OCI-LY1 (cell line): ENCODE measurements around the gene SAP30L.

Experiments
- EZH2 ChIP-seq: fragments of 200-600 bp; sonication (generic), shearing (Covaris generic); IDR thresholded peaks from 2 replicates; pipeline ENCODE4 v1.8.0; 2017; ENCODE audit warnings: borderline replicate concordance, mixed run types, mild to moderate bottlenecking, antibody characterized with exemption, low read length, moderate library complexity, mixed read lengths
- TF ChIP-seq, protein P1 (sequence below): fragments of 200-600 bp; sonication (generic), shearing (Covaris generic); IDR thresholded peaks from 2 replicates; pipeline ENCODE4 v1.5.1; 2017; ENCODE audit warnings: mild to moderate bottlenecking, antibody characterized with exemption, low read length, moderate library complexity, mixed read lengths

DNA sequence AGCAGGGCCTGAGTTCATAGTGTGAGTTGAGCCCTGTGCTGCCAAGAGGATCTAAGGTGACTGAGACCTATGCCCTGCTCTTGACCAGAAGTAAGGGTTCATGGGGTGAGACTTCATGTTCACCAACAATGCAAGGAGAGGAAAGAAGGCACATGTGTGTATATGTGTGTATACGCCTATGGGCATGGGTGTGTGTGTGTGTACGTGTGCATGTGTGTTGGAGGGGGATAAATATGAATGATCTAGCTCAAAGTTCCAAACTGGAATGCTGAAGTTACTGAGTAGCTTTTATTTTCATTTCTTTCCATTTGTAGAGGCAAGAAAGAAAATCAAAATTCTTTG lies 57.9 kb downstream of the SAP30L start:
- TF ChIP-seq, protein P1, sequence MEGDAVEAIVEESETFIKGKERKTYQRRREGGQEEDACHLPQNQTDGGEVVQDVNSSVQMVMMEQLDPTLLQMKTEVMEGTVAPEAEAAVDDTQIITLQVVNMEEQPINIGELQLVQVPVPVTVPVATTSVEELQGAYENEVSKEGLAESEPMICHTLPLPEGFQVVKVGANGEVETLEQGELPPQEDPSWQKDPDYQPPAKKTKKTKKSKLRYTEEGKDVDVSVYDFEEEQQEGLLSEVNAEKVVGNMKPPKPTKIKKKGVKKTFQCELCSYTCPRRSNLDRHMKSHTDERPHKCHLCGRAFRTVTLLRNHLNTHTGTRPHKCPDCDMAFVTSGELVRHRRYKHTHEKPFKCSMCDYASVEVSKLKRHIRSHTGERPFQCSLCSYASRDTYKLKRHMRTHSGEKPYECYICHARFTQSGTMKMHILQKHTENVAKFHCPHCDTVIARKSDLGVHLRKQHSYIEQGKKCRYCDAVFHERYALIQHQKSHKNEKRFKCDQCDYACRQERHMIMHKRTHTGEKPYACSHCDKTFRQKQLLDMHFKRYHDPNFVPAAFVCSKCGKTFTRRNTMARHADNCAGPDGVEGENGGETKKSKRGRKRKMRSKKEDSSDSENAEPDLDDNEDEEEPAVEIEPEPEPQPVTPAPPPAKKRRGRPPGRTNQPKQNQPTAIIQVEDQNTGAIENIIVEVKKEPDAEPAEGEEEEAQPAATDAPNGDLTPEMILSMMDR: no peak
- no peak for TF ChIP-seq EZH2
